Stimulated activated CD8-positive, alpha-beta memory T cell treated with anti-CD3 and anti-CD28 coated beads, Interleukin-4, amount 100 ng/mL, for 4 hours (primary cell): ENCODE results near the gene CADM1.

ENCODE experiments used
- DNase-seq, 2 donors: peaks; one replicate each; pipeline ENCODE4 v3.0.0-alpha.2; 2020; ENCODE audit warnings: low read depth in 2 of 2, low spot score in 1 of 2

CADM1 gene

DNA sequence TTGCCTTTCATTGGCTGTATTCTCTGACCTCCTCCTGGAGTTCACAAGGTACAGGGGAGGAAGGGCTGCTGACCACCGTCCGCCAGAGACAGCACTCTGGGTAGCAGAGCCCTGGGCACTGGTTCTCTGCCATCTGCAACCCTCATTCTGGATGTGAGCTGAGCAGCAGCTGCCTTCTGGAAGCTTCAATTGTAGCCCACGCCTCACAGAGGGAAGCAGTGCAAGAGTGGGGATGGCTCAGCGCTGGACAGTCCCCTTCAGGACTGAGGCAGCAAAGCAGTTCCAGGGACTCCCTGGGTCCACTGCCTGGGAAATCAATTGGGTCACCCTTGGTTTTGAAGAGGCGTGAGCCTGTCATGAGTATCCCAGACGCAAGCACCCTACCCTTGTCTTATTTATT, 346.2 kb downstream of the CADM1 start:
- DNase-seq: no peak

DNA sequence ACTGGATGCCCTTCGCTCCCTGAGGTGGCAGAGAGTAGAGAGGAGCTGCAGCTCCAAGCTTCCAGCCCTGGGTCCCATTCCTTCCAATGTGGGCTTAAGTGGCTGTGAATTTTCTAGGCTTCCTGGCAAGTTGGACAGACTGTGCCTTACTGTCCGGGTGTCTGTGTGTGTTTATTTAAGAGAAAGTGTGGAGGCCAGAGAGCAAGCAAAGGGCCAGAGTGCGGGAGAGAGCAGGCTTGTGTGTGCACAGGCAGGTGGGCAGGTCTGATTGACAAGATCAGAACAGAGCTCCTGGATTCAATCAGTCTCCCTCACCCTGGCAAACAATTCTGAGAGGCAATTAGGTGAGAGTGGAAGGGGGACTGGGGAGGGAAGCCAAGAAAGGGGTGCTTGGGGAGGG, 347.0 kb downstream of the CADM1 start:
- DNase-seq: no peak

DNA sequence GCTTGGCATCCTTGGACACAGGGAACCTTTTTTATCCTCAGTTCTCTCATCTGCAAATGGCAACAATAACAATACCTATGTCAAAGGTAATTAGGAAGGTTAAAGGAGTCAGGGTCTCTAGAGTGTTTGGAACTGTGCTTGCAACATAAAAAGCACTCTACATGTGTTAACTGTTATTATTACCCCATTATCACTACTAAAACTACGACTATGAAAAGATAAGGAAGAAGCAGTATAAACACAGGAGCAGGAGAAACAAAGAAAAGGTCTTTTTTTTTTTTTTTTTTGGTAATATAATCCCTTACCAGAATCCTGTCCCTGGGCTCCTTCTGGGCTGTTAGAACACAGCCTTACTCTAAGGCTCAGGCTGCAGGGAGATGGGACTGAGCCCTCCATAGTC, 348.2 kb downstream of the CADM1 start:
- DNase-seq: no peak

DNA sequence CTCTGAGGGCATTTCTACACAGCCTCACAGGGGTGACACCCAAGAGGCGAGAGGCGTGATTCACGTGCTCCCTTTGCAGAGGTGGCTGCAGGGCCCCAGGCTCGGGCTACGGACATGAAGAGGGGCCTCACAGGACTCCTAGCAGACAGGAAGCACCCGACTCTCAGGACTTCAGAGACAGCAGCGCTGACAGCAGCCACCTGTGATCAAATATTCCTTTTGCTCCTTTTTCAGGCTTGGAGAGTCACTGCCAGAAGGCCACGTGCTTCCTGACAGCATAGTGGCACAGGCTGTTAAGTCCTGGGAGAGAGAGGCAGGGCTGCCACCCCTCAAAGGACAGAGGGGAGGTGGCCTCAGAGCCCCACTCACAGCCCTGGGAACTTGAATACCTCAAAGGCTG, 348.9 kb downstream of the CADM1 start:
- no peak for DNase-seq

DNA sequence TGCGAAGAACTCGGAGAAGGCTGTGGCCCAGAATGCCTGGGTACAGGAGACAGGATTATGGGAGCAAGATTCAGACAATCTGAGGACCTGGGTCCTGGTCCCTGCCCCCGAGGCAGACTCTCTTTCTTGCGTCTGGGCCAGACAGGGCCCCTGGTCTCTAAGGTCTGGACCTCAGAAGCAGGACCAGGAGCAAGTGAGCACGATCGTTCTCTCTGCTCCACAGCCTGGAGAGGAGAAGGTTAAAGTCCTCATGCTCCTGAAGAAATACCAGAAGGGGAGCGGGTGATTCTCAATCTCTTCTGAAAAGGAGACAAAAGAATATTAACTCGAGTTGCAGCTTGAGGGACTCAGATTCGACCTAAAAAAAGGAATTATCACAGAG, 349.9 kb downstream of the CADM1 start:
- DNase-seq: no peak

DNA sequence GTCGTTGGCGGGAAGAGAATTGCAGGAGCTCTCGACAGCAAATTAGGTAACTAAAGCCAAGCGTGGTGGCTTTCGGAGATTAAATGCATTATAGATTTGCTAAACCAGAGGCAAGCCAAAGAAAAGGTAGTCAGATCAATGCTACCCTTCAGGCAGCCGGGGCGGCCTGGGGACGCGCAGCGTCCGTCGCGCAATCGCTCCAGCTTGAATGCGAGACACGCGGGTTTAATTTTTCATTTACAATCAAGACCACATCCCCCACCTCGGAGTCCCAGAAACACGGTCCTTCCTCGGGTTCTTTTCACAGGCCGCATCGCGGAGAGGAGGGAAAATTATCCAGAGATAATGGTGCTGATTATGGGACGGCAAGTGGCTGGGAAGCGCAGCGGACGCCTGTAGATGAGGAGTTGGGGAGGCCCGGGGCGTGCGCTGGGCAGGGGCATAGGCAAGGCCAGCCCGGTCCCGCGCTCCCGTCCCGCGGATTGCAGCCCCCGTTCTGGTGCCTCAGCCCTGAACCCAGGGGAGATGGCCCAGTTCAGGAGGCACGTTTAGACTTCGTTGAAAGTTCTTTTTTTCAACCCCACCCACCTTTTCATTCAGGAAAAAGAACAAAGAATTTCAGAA, 350.4 kb downstream of the CADM1 start:
- no peak for DNase-seq

DNA sequence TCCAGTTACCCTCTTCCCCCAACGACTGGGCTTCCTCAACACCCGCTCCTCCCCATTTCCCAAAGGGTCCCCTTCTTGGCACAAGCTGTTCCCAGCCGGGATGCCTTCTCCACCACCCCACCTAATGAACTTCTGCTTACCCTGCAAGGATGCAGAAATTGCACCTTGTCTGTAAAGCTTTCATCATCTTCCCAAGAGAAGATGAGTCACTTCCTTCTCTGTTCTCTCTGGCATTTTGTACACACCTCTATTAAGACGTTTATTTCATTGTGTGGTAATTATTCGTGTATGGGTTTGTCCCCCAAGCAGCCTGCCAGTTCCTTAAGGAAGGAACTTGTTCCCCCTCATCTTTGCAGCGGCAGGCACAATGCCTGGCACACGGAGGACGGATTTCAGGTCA, 351.1 kb downstream of the CADM1 start:
- DNase-seq: no peak

DNA sequence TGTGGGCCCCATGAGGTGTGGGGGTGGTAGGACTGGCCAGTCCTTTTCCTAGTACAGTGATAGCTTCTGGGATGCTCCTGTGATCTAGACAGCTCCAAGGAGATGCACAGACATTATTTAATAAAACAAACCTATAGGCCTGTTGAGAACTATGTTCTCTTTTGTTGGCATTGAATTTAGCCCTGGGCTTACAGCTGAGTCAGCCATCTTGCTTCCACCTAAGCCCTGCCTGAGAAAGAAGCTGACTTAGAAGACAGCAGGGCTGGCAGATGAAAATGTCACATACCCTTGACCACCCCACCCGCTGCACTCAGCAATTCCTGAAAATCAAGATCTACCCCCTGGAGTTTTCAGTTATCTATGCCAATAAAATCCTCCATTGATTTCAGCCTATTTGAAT, 353.2 kb downstream of the CADM1 start:
- no peak for DNase-seq

DNA sequence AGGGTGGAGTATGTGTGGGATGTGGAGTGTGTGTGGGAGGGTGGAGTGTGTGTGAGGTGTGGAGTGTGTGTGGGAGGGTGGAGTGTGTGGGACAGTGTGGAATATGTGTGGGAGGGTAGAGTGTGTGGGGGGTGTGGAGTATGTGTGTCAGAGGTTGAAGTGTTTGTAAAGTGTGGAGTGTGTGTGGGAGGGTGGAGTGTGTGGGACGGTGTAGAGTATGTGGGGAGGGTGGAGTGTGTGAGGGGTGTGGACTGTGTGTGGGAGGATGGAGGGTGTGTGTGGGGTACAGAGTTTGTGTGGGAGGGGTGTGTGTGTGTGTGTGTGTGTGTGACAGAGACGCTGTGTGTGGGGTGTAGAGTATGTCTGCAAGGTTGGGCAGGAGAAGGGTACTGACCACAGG, 355.5 kb downstream of the CADM1 start:
- no peak for DNase-seq

DNA sequence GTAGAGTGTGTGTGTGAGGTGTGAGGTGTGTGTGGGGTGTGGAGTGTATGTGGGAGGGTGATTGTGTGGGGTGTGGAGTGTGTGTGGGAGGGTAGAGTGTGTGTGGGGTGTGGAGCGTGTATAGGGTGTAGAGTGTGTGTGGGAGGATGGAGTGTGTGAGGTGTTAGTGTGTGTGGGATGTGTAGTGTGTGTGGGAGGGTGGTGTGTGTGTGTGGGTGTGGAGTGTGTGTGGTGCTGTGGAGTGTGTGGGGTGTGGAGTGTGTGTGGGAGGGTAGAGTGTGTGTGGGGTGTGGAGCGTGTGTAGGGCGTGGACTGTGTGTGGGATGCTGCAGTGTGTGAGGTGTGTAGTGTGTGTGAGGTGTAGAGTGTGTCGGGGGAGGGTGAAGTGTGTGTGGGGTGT, 356.1 kb downstream of the CADM1 start:
- no peak for DNase-seq

DNA sequence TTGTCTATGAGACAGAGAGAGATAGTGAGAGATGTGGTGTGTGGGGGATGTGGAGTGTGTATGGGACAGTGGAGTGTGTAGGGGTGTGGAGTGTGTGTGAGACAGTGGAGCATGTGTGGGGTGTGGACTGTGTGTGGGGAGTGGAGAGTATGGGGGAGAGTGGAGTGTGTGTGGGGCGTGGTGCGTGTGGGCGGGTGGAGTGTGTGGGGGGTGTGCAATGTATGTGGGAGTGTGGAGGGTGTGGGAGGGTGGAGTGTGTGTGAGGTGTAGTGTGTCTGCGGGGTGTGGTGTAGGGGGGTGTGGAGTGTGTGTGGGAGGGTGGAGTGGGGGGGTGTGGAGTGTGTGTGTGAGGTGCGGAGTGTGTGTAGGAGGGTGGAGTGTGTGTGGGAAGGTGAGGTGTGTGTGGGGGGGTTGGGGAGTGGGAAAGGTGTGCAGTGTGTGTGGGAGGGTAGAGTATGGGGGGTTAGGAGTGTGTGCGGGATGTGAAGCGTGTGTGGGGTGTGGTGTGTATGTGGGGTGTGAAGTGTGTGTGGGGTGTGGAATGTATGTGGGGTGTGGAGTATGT, 356.9 kb downstream of the CADM1 start:
- no peak for DNase-seq

DNA sequence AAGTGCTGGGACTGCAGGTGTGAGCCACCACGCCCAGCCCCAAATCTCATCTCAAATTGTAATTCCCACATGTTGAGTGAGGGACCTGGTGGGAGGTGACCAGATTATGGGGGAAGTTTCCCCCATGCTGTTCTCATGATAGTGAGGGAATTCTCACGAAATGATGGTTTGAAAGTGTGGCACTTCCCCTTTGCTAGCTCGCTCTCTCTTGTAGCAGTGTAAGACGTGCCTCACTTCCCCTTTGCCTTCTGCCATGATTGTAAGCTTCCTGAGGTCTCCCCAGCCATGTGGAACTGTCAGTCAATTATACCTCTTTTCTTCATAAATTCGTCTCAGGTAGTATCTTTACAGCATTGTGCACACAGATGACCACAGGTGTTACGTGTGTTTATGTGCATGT, 357.8 kb downstream of the CADM1 start:
- DNase-seq: no peak

DNA sequence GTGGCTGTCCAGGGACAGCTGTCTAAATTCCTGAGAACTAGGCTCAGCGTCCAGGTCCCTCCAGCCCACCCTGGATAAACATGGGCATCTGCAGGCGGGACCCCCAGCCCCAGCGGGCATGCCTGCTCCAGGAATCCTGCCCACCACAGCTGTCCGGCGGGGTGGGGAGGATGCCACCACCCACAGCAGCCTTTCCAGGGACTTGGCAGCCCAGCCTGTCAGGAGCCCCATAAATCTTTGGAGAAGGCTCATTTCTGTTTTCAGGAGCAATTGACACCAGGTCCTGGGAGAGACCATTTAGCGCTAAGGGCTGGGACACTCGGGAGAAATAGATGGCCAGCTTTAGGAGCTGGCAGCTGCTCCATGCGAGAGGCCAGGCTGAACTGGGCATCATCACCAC, 358.9 kb downstream of the CADM1 start:
- no peak for DNase-seq

DNA sequence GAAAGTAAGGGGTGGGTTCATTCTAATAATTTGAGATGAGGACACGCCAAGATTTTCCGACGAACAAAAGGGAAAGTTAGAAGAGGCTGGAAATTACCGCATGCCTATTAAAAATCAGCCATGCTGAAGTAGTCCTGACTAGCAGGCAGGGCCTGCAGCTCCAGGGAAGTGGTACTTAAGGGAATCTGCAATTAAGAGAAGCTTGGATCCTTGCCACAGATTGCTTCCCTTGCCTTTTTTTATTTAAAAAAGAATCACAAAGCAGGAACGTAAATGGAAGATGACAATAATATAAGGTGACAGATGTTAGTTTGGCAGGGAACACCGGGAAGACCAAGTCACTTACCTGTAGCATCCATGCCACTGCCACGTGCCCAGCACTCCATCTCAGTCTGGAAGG, 359.3 kb downstream of the CADM1 start:
- no peak for DNase-seq

DNA sequence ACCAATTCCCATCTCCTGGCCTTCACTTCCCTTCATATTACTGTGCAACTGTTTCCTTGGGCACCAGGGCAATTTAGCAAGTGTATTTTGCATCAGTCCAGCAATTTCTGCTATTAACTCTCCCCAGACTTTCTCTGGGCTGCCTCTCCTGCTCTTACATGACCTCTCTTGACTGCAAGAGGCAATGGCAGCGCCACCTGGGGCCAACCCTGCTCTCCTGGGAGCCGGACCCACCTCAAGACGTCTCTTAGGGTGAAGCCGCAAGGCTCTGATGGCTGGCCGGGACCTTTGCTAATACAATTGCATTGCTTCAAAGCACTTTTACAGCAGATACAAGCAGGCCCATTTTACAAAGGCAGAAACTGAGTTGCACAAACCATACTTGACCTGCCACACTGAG, 360.2 kb downstream of the CADM1 start:
- DNase-seq: no peak

DNA sequence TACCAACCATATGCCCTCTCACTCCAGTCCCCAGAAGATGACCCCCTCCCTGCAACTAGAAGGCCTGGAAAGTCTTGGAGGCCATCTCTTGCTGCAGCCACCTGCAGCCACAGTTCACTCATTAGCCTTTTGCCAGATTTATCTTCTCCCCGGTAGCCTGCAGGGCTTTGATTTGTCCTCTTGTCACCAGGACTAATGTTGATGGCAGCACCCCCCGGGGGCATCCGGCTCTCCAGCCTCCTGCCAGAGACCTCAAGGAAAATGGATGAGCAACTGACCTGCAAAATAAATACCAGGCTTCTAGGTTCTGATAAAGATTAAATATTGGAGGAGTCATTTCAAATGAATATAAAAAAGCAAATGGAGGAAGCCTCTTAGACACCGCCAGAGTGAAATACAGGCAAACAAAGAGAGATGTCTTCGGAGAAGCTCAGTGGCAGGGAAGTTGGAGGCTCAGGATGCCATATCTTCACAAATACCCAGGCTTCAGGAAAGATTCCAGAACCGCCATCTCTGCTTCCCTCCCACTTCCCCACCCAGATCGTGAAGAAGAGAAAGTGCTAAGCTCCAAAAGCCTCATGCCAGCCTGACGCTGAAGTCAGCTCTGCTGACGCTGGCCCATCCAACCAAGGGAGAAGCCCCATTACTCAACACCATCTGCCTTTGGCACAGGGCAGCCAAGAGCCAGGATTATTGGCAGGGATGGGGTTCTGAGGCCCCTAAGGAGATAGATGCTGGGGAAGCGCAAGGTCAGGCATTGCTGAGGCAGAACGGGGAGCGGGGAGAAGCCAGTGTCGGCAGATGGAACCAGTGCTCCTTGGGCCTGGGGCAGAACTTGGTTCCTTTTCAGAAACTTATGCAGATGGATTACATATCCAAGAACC, 362.7 kb downstream of the CADM1 start:
- DNase-seq: no peak

DNA sequence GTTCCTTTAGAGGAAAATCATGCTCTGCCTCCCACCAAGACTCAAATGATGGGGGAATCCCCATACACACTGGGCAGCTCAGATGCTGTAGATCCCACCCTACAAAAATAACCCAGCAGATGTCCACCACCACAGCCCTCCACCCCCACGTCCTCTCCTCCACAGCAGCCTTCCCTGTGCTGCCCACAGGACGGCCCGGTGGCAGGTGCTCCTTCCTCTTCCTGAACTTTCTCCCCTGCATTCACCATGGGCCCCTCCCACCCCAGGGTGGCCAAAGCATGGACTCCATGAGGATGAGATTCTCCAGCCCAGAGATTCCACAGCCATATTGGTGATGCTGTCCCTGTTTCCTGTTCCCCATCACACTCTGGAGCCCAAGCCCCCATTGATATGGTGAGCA, 368.3 kb downstream of the CADM1 start:
- no peak for DNase-seq

DNA sequence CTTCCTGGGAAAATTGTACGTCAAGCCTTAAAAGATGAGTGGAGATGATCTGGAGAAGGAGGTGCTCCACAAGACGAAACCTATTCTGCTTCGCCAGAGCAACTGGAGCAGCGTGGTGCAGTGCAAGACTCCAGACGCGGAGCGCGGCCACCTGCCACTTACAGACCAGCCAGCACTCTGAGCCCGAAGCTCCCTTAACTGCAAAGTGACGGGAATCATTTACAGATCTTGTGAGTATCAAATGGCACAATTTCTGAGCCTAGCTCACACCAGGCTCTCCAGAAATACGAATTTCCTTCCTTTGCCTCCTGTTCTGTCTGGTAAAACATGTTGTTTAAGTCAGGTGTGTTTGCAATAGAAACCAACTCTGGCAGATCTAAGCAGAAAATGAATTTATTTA, 369.3 kb downstream of the CADM1 start:
- no peak for DNase-seq

DNA sequence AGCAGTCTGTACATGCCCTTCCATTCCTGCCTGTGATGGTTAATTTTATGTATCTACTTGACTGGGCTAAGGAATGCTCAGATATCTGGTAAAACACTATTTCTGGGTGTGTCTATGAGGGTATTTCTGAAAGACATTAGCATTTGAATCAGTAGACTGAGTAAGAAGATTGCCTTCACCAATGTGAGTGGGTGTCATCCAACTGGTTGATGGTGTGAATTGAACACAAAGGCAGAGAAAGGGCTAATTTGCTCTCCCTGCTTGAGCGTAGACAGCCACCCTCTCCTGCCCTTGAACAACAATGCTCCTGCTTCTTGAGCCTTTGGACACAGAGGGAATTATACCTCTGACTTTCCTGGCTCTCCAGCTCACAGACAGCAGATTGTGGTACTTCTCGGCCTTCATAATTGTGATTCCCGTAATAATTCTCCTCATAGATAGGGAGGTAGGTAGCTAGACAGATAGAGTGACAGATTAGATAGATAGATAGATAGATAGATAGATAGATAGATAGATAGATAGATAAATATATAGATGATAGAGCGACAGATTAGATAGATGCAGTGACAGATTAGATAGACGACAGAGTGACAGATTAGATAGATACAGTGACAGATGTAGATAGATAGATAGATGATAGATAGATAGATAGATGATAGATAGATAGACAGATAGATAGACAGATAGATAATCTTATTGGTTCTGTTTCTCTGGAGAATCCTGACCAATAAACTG, 370.6 kb downstream of the CADM1 start:
- no peak for DNase-seq

DNA sequence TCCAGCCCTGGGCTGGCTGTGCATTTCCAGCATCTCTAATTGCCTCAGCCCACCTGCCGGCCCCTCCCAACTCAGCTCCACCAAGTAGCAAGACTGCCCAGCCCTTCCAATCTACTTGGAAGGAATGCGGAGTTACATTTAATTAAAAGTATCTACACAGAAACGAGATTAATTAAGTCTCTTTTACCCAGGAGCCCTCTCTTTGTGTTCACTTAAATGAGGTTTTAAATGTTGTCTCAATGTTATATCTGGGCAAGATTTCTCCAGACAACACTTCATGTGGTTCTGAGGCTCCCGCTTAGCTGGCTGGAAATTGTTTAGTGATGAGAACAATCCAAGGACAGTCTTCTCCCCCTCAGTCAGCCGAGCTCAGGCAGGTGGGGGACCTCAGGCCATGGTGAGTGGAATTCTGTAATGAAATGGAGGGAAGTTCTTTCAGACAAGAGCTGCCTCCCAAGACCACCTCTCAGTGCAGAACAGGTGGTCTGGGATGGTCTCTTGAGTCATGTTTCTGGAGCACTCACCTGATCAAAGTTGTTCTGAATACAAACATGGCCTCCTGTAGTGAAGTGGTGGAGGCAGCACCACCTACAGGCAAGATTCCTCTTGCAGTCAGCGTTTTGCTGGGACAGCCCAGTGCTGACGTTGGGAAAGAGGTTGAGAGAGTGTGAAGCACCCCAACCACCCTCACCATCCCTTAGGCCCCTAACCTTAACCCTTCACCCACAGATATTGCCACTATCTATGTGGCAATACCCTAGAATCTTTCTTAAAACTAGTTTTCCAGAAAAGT, 371.6 kb downstream of the CADM1 start:
- no peak for DNase-seq
